HepG2 (cell line): Measurements from ENCODE around the gene PLAGL2. TPM values are rescaled to one million over a fixed set of nuclear protein-coding genes. Genes with fewer than 3 reads are reported as not detected.

Experiments
- AHR ChIP-seq: IDR thresholded peaks from 2 replicates; pipeline ENCODE4 v1.6.1; 2018; ENCODE audit warnings: missing genetic modification reagents, missing compliant biosample characterization
- BRCA1 ChIP-seq: sonication (generic); formaldehyde crosslinking; IDR thresholded peaks from 2 replicates; pipeline ENCODE4 v1.4.0; 2020; ENCODE audit warnings: missing genetic modification reagents
- GLI4 ChIP-seq: sonication (generic); formaldehyde crosslinking; IDR thresholded peaks from 2 replicates; pipeline ENCODE4 v1.5.1; 2020; ENCODE audit warnings: missing genetic modification reagents, mild to moderate bottlenecking, moderate library complexity, borderline replicate concordance
- HNF1B ChIP-seq: sonication (generic); formaldehyde crosslinking; IDR thresholded peaks from 2 replicates; pipeline ENCODE4 v1.5.1; 2020; ENCODE audit warnings: mild to moderate bottlenecking, moderate library complexity, missing genetic modification reagents
- HOMEZ ChIP-seq: IDR thresholded peaks from 2 replicates; pipeline ENCODE4 v1.6.1; 2016; ENCODE audit warnings: low read depth
- MTF1 ChIP-seq: sonication (generic); formaldehyde crosslinking; IDR thresholded peaks from 2 replicates; pipeline ENCODE4 v1.5.0; 2020; ENCODE audit warnings: missing genetic modification reagents
- NFKBIZ ChIP-seq: IDR thresholded peaks from 2 replicates; pipeline ENCODE4 v1.6.1; 2018; ENCODE audit warnings: missing genetic modification reagents, missing compliant biosample characterization
- NRL ChIP-seq: sonication (generic); formaldehyde crosslinking; IDR thresholded peaks from 2 replicates; pipeline ENCODE4 v1.5.0; 2020; ENCODE audit warnings: missing genetic modification reagents, mild to moderate bottlenecking, moderate library complexity, borderline replicate concordance
- RARA ChIP-seq: IDR thresholded peaks from 2 replicates; pipeline ENCODE4 v1.6.1; 2016; ENCODE audit warnings: missing genetic modification reagents, missing compliant biosample characterization
- RELA ChIP-seq: sonication (generic); formaldehyde crosslinking; IDR thresholded peaks from 2 replicates; pipeline ENCODE4 v1.4.0; 2020; ENCODE audit warnings: missing genetic modification reagents
- SIX4 ChIP-seq: sonication (generic); formaldehyde crosslinking; IDR thresholded peaks from 2 replicates; pipeline ENCODE4 v1.4.0; 2020; ENCODE audit warnings: missing genetic modification reagents
- STAG1 ChIP-seq: sonication (generic); formaldehyde crosslinking; IDR thresholded peaks from 2 replicates; pipeline ENCODE4 v1.4.0; 2020; ENCODE audit warnings: missing genetic modification reagents
- TEF ChIP-seq: sonication (generic); formaldehyde crosslinking; IDR thresholded peaks from 2 replicates; pipeline ENCODE4 v1.5.0; 2020; ENCODE audit warnings: missing genetic modification reagents
- ZFP36L1 ChIP-seq: sonication (generic); formaldehyde crosslinking; IDR thresholded peaks from 2 replicates; pipeline ENCODE4 v1.8.0; 2022; ENCODE audit warnings: mild to moderate bottlenecking, missing genetic modification reagents, moderate library complexity
- ZNF260 ChIP-seq: sonication (generic); formaldehyde crosslinking; IDR thresholded peaks from 2 replicates; pipeline ENCODE4 v1.4.0; 2020; ENCODE audit warnings: missing genetic modification reagents, low read depth, mild to moderate bottlenecking, borderline replicate concordance
- ZNF33B ChIP-seq: sonication (generic); formaldehyde crosslinking; IDR thresholded peaks from 2 replicates; pipeline ENCODE4 v1.5.1; 2020; ENCODE audit warnings: mild to moderate bottlenecking, missing genetic modification reagents
- ZNF75D ChIP-seq: sonication (generic); formaldehyde crosslinking; IDR thresholded peaks from 2 replicates; pipeline ENCODE4 v1.8.1; 2023; ENCODE audit warnings: missing genetic modification reagents, mild to moderate bottlenecking, borderline replicate concordance
- ZNF850 ChIP-seq: sonication (generic); formaldehyde crosslinking; conservative IDR thresholded peaks from 2 replicates; pipeline ENCODE4 v1.9.0; 2021; ENCODE audit warnings: mild to moderate bottlenecking, missing genetic modification reagents
- polyA plus RNA-seq, 8 experiments: library from polyadenylated mRNA; depleted of rRNA in 3 of 8; stranded (reverse) in 7 of 8; unstranded in 1 of 8; fragments of >200 nt; fragmentation: Illumina TruSeq in 4 of 8; extraction: Trizol in 4 of 8; gene quantifications; 2 replicates each; pipeline versions ENCODE4 v1.2.1 to v1.2.3, GENCODE V29; 2011 to 2016; ENCODE audit warnings: low read depth in 4 of 8, missing spikeins in 1 of 8, mixed read lengths in 1 of 8; ENCODE audit not compliant: insufficient read depth in 1 of 8
- total RNA-seq, 5 experiments: library from RNA; depleted of rRNA; stranded (reverse); fragments of >200 nt; fragmentation: Illumina TruSeq; extraction: Trizol; gene quantifications; 2 replicates each; pipeline ENCODE4 v1.2.3, GENCODE V29; 2016; ENCODE audit warnings: low read depth in 1 of 5
- TF ChIP-seq, protein P1 (sequence below): sonication (generic); formaldehyde crosslinking; IDR thresholded peaks from 2 replicates; pipeline ENCODE4 v1.5.0; 2020; ENCODE audit warnings: mild to moderate bottlenecking, missing genetic modification reagents, moderate library complexity
- TF ChIP-seq, protein P2 (sequence below): sonication (generic); formaldehyde crosslinking; conservative IDR thresholded peaks from 2 replicates; pipeline ENCODE4 v1.4.0; 2020; ENCODE audit warnings: mild to moderate bottlenecking, missing genetic modification reagents, moderate library complexity

The PLAGL2 gene
- total and polyA plus RNA-seq, 2 of the 13 experiments (the other 11 are each of a cell fraction or from before 2014, with no cell fraction given): 15.2 to 15.3 TPM

DNA sequence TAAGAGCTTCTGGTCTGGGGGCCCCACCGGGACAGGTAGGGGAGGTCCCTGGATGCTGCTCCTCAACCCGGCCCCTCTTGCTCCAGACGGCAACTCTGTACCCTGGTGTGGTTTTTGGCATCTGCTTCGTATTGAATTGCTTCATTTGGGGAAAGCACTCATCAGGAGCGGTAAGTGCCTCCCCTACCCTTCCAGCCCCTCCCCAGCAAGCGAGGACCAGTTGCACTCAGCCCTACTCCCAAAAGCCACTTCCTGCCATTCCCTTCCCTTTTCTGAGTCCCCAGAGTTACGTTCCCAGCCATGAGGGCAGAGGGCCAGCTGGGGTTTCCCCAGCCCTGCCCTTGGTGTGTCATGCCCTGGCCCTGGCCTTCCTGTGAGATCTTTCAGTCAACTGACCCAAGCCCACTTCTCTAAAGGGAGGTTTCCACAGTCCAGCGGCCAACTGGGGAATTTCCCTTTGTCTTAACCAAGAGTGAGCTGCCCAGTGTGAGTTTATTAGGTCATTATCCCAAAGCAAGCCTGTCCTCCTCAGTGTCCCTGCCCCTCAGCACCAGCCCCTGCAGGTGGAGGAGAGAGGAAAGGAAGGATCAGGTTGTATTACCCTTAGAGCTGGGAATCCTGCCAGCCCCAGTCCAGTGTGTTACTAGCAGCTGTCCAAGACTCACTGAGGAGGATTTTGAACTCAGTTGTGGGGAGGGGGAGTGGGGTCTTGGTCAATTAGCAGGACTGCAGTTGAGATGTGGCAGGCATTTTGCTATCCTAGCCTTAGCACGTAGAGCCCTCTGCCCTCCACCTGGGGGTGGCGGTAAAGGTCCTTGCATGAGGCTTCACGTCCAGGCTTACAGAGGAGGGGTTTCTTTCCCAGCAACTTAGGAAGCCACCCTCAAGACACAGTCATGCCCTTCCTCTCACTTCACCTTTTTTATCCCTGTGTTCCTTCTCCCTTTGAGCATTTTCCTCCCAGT is 52.2 kb downstream of the PLAGL2 start (continued):
- TF ChIP-seq, protein P1, sequence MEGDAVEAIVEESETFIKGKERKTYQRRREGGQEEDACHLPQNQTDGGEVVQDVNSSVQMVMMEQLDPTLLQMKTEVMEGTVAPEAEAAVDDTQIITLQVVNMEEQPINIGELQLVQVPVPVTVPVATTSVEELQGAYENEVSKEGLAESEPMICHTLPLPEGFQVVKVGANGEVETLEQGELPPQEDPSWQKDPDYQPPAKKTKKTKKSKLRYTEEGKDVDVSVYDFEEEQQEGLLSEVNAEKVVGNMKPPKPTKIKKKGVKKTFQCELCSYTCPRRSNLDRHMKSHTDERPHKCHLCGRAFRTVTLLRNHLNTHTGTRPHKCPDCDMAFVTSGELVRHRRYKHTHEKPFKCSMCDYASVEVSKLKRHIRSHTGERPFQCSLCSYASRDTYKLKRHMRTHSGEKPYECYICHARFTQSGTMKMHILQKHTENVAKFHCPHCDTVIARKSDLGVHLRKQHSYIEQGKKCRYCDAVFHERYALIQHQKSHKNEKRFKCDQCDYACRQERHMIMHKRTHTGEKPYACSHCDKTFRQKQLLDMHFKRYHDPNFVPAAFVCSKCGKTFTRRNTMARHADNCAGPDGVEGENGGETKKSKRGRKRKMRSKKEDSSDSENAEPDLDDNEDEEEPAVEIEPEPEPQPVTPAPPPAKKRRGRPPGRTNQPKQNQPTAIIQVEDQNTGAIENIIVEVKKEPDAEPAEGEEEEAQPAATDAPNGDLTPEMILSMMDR: peak; percentile 90
- TF ChIP-seq RARA (CRISPR knock-in tag): peak; percentile 78
- TF ChIP-seq BRCA1 (CRISPR knock-in tag): no peak
- TF ChIP-seq ZNF33B (CRISPR knock-in tag): no peak
- no peak for TF ChIP-seq ZNF260
- 0 out of 2 replicates have a peak, but pooled peaks have one; percentile 19 for TF ChIP-seq AHR
- peak; percentile 87; the same call in 1 of the 2 replicates for TF ChIP-seq RELA
- no peak for TF ChIP-seq ZNF75D (CRISPR knock-in tag)
- no peak for TF ChIP-seq TEF (CRISPR knock-in tag)
- 0 out of 2 replicates have a peak, but pooled peaks have one; percentile 40 for TF ChIP-seq GLI4 (CRISPR knock-in tag)
- TF ChIP-seq SIX4 (CRISPR knock-in tag): no peak
- TF ChIP-seq STAG1 (CRISPR knock-in tag): peak; percentile 91
- TF ChIP-seq, protein P2, sequence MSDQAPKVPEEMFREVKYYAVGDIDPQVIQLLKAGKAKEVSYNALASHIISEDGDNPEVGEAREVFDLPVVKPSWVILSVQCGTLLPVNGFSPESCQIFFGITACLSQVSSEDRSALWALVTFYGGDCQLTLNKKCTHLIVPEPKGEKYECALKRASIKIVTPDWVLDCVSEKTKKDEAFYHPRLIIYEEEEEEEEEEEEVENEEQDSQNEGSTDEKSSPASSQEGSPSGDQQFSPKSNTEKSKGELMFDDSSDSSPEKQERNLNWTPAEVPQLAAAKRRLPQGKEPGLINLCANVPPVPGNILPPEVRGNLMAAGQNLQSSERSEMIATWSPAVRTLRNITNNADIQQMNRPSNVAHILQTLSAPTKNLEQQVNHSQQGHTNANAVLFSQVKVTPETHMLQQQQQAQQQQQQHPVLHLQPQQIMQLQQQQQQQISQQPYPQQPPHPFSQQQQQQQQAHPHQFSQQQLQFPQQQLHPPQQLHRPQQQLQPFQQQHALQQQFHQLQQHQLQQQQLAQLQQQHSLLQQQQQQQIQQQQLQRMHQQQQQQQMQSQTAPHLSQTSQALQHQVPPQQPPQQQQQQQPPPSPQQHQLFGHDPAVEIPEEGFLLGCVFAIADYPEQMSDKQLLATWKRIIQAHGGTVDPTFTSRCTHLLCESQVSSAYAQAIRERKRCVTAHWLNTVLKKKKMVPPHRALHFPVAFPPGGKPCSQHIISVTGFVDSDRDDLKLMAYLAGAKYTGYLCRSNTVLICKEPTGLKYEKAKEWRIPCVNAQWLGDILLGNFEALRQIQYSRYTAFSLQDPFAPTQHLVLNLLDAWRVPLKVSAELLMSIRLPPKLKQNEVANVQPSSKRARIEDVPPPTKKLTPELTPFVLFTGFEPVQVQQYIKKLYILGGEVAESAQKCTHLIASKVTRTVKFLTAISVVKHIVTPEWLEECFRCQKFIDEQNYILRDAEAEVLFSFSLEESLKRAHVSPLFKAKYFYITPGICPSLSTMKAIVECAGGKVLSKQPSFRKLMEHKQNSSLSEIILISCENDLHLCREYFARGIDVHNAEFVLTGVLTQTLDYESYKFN (CRISPR knock-in tag): peak; percentile 42; the same call in 1 of the 2 replicates
- no peak for TF ChIP-seq MTF1 (CRISPR knock-in tag)
- no peak for TF ChIP-seq ZFP36L1 (CRISPR knock-in tag)
- TF ChIP-seq HNF1B (CRISPR knock-in tag): peak; percentile 87
- 0 out of 2 replicates have a peak, but pooled peaks have one; percentile 23 for TF ChIP-seq HOMEZ (CRISPR knock-in tag)
- TF ChIP-seq NFKBIZ (CRISPR knock-in tag): no peak
- no peak for TF ChIP-seq ZNF850 (CRISPR knock-in tag)
- TF ChIP-seq NRL (CRISPR knock-in tag): 0 out of 2 replicates have a peak, but pooled peaks have one; percentile 31
